Activated CD4-positive, alpha-beta T cell treated with anti-CD3 and anti-CD28 coated beads for 36 hours (primary cell): ENCODE data around the gene EPHB6. TPM values are rescaled to one million over a fixed set of nuclear protein-coding genes. Genes with fewer than 3 reads are reported as not detected.

Experiments
- ATAC-seq: fragments of 200-7000 bp; cut with Tn5 transposase; one replicate; pipeline ENCODE4 v1.10.0; 2021; ENCODE audit warnings: mild to moderate bottlenecking, moderate library complexity
- CTCF ChIA-PET: fragments of 350-600 bp; sonication (Branson Sonifier 250); formaldehyde crosslinking; loops from one replicate; lab custom pipeline; 2021; ENCODE audit warnings: antibody characterized with exemption; lab: Charles Lee
- POLR2A ChIA-PET: fragments of 350-600 bp; sonication (Branson Sonifier 250); formaldehyde crosslinking; loops from one replicate; lab custom pipeline; 2021; ENCODE audit warnings: antibody characterized with exemption, inconsistent platforms; lab: Charles Lee
- DNase-seq: peaks from one replicate; pipeline ENCODE4 v3.0.0-alpha.2; 2020
- H3K27ac Mint-ChIP-seq: one replicate; pipeline ENCODE4 v1.8.0; 2021; ENCODE audit warnings: mixed read lengths
- H3K27me3 Mint-ChIP-seq: one replicate; pipeline ENCODE4 v1.8.0; 2021; ENCODE audit warnings: mixed read lengths
- H3K36me3 Mint-ChIP-seq: one replicate; pipeline ENCODE4 v1.8.0; 2021; ENCODE audit warnings: low read depth, mixed read lengths
- H3K4me1 Mint-ChIP-seq: one replicate; pipeline ENCODE4 v1.8.0; 2021; ENCODE audit warnings: mixed read lengths
- H3K4me3 Mint-ChIP-seq: one replicate; pipeline ENCODE4 v1.8.0; 2021; ENCODE audit warnings: mild to moderate bottlenecking, moderate library complexity, mixed read lengths
- H3K9me3 Mint-ChIP-seq: one replicate; pipeline ENCODE4 v1.8.0; 2021; ENCODE audit warnings: low read depth, mixed read lengths
- intact Hi-C, 2 experiments: fragments of 100-400 bp; cut with DNase I in 1 of 2; cut with micrococcal nuclease in 1 of 2; formaldehyde crosslinking; loops; one replicate each; pipeline versions ENCODE4 v1.14.2 to v1.15.1; 2022 to 2024; cut with DNase I, micrococcal nuclease
- total RNA-seq, 2 experiments: library from RNA; stranded (reverse); gene quantifications; one replicate each; pipeline ENCODE4 v1.2.3, GENCODE V29; 2021

The EPHB6 gene
- total RNA-seq, 2 experiments from 2014 or later, result 14.7 to 15.1 TPM

DNA sequence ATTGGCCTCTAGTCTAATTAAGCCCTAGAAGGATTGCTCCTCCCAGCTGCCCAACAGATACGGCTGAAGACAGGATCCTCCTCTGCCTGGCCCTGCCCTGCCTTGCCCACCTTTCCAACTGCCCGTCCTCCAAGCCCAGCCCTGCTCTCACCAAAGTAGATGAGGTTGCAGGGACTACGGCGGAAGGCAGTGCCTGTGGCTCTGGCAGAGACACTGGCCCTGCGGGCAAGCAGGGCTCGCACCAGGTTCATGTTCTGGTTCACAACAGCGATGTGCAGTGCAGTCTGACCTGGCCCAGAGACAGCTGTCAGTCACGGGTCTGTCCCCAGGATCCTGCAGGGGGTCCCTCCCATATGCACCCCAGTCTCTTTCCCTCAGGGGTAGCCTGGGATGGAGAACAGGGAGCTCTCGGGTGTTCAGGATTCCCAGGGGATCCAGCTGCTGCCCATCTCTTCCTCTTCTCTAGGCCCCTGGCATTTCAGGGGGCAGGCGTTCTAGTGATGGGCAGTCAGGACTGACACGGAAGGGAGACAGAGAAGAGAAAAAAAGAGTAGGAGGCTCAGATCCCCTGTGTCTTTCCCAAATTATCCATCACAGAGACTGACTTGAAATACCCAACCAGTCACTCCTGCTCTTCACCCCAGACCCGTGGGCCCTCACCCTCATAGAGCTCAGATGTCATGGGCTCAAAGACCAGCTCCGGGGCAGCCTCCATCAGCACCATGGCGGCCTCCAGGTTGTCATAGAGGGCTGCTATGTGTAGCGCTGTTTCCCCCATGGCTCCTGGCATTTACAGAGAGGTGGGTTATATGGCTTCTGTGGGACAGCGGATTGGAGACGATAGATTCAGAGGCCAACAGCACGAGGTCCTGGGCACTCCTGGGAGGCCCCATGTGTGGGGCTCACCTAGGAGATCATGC, 22.4 kb downstream of the EPHB6 start:
- CTCF ChIA-PET, result interaction anchor here (0.5 to 0.7 kb wide), 3 partner anchors 16 to 520 kb away, joined by 3 read pairs; no protein-coding TSS in a partner anchor
- H3K27me3 Mint-ChIP-seq, result peaks cover 4% of the 10 kb centered on the region
- ATAC-seq (no peak), DNase-seq (no peak)
- no peaks in the 10 kb centered on the region for H3K36me3 Mint-ChIP-seq
- POLR2A ChIA-PET, result interaction anchor here (0.7 kb wide), 1 partner anchor 108 kb away, joined by 3 read pairs; no protein-coding TSS in a partner anchor
- no peak overlapping the region for H3K4me3 Mint-ChIP-seq
- H3K27ac Mint-ChIP-seq, result no peak overlapping the region
- H3K9me3 Mint-ChIP-seq, result no peaks in the 10 kb centered on the region
- H3K4me1 Mint-ChIP-seq, result no peaks in the 10 kb centered on the region
- intact Hi-C loops, result loop anchor here in 1 of 2 experiments (1.0 kb wide), 1 partner anchor 10 kb away; no protein-coding TSS in a partner anchor

DNA sequence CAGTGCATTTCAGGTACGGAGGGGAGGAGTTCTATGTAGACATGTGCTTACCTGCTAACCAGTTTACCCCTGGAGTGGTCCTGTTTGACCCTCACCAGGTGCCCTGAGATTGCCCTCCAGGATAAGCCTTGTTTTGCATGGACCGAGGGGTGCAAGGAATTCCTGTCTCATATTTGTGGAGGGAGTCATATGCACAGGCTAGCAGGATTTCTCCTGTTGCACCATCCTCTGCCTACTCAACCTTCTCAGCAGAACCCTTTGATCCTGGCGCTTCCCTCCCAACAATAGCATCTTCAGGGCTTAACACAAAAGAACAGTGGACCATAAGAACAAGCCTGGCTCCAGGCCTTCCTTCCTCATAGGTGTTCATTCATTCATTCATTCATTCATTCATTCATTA, 23.4 kb downstream of the EPHB6 start:
- Mint-ChIP-seq H3K27me3 (peaks cover 4% of the 10 kb centered on the region), H3K4me1 (no peaks in the 10 kb centered on the region), H3K27ac (no peak overlapping the region), H3K9me3 (no peaks in the 10 kb centered on the region), H3K4me3 (no peak overlapping the region), H3K36me3 (no peaks in the 10 kb centered on the region)
- ChIA-PET POLR2A (no interaction called here), CTCF (interaction anchor here (0.6 to 3.5 kb wide), 4 partner anchors 65 to 503 kb away, joined by 3 to 31 read pairs (median 4); no protein-coding TSS in a partner anchor)
- intact Hi-C loops, result no loop called here
- no peak for ATAC-seq
- no peak for DNase-seq

DNA sequence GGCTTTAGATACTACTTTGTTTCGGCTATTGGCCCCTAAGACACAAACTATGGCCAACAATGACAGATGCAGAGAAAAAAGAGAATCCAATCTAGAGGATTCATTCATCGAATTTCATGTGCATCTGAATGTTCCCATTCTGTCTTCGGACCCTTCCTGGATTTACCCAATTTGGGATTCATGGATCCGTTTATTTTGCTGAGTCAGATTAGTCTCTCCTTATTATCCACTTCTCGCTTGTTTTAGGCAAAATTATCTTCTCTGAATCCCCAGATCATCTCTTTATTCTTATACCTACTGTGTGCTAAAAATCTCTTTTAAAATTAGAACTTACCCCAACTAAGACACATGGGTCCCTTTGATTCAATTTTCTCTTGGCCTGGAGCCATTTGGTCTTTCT, 24.2 kb downstream of the EPHB6 start:
- Mint-ChIP-seq H3K27ac (no peak overlapping the region), H3K36me3 (no peaks in the 10 kb centered on the region), H3K4me1 (no peaks in the 10 kb centered on the region), H3K27me3 (peaks cover 4% of the 10 kb centered on the region), H3K4me3 (no peak overlapping the region), H3K9me3 (no peaks in the 10 kb centered on the region)
- ChIA-PET CTCF (interaction anchor here (0.6 to 3.5 kb wide), 11 partner anchors 10 to 504 kb away, joined by 3 to 31 read pairs (median 4); partner anchors contain the start of genes EPHB6 and LLCFC1), POLR2A (no interaction called here)
- DNase-seq, result no peak
- ATAC-seq, result no peak
- intact Hi-C loops, result no loop called here

DNA sequence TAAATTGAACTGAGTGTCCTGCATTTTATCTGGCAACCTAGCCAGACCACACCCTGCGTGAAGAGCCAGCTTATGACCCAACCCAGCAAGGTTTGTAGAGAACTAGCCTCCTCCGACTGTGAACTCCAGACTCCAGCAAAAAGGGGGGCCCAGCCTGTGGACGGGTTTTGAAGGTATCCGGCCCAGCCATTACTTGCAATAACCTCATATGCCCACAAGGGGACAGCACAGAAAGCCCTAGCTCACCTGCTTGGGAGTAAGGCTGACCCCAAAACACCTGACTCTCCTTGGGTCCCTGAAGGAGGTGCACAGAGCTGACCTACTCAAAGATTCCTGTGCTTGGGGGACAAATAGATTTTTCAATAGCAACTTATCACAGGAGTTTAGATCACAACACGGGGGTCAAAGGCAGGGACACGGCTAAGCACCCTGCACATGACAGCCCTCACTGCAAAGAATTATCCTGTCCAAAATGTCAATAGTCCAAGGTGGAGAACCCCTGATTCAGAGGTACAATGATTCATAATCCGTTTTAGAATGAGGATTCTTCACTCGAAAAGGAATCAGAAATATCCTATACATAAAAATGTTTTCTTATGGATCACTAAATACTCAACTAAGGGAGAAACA, 26.1 kb downstream of the EPHB6 start:
- no peaks in the 10 kb centered on the region for H3K36me3 Mint-ChIP-seq
- ChIA-PET CTCF (interaction anchor here (0.6 to 3.5 kb wide), 27 partner anchors 8 to 905 kb away, joined by 3 to 31 read pairs (median 4); partner anchors contain the start of gene EPHB6), POLR2A (no interaction called here)
- no peaks in the 10 kb centered on the region for H3K9me3 Mint-ChIP-seq
- DNase-seq (peak; percentile 67), ATAC-seq (peak; percentile 88)
- intact Hi-C loops, result loop anchor here (1.0 to 5.0 kb wide), 4 partner anchors 26 to 344 kb away; partner anchors contain the start of gene EPHB6 (in 1 of the 2)
- no peak overlapping the region for H3K4me3 Mint-ChIP-seq
- no peaks in the 10 kb centered on the region for H3K4me1 Mint-ChIP-seq
- no peak overlapping the region for H3K27ac Mint-ChIP-seq
- peaks cover 4% of the 10 kb centered on the region for H3K27me3 Mint-ChIP-seq

DNA sequence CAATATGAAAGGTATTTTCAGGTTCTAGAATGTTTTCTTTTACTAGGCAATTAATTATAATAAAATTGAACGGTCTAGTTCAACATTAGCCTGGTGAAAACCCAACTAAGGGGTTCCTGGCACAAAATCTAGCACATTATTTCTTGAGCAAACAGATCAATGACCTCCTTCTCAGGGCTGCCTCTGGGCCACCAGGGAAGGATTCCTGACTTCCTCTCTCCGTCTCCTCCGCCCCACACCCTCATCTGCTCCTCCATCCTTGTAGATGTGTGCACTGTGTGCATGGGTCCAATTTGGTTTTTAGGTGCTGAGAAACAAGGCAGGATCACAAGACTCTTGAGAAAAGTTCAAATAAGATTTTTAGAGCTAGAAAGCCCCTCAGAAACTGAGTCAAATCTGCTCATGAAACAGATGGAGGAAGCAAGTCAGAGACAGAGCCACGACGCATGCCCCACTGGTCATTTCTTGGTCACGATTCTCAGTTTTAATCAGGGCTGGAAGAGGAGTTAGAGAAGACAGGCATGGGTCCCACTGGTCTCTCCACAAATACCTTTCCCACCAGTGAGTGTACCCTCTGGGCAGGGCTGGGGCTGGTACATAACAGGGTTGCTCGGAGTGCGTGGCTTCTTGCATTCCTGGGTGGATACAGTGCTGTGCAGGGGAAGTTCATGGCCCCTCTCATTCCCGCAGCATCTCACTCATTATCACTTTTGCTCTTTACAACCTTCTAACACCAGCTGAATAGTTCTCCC, 26.9 kb downstream of the EPHB6 start:
- H3K36me3 Mint-ChIP-seq, result no peaks in the 10 kb centered on the region
- no peak for ATAC-seq
- peaks cover 4% of the 10 kb centered on the region for H3K27me3 Mint-ChIP-seq
- no peak overlapping the region for H3K4me3 Mint-ChIP-seq
- ChIA-PET CTCF (interaction anchor here (0.6 to 3.5 kb wide), 22 partner anchors 9 to 653 kb away, joined by 3 to 31 read pairs (median 3); no protein-coding TSS in a partner anchor), POLR2A (no interaction called here)
- DNase-seq, result no peak
- H3K4me1 Mint-ChIP-seq, result no peaks in the 10 kb centered on the region
- H3K27ac Mint-ChIP-seq, result no peak overlapping the region
- intact Hi-C loops, result loop anchor here (1.0 to 5.0 kb wide), 4 partner anchors 27 to 344 kb away; partner anchors contain the start of gene EPHB6 (in 1 of the 2)
- no peaks in the 10 kb centered on the region for H3K9me3 Mint-ChIP-seq

DNA sequence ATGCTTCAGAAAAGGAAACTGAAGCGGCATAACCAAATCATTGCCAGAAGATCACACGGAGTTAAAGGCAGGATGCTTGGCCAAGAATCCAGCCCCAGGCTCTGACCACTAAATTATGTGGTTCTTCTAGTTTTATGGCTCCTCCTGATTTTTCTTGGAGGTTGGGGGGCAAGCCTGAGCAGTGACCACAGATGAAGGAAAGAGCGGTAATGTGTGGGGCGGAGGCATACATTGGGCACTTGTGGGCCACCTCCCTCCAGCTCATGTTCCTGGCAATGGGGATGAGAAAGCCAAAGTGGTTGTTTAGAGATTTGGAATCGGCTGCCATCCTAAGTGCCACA, 27.4 kb downstream of the EPHB6 start:
- Mint-ChIP-seq H3K36me3 (no peaks in the 10 kb centered on the region), H3K27me3 (peaks cover 4% of the 10 kb centered on the region), H3K9me3 (no peaks in the 10 kb centered on the region), H3K4me1 (no peaks in the 10 kb centered on the region), H3K4me3 (no peak overlapping the region), H3K27ac (no peak overlapping the region)
- intact Hi-C loops, result loop anchor here in 1 of 2 experiments (5.0 kb wide), 1 partner anchor 345 kb away; no protein-coding TSS in a partner anchor
- no peak for ATAC-seq
- DNase-seq, result no peak
- POLR2A ChIA-PET, result no interaction called here
- CTCF ChIA-PET, result interaction anchor here (0.6 to 2.6 kb wide), 7 partner anchors 10 to 396 kb away, joined by 3 to 15 read pairs (median 4); no protein-coding TSS in a partner anchor

DNA sequence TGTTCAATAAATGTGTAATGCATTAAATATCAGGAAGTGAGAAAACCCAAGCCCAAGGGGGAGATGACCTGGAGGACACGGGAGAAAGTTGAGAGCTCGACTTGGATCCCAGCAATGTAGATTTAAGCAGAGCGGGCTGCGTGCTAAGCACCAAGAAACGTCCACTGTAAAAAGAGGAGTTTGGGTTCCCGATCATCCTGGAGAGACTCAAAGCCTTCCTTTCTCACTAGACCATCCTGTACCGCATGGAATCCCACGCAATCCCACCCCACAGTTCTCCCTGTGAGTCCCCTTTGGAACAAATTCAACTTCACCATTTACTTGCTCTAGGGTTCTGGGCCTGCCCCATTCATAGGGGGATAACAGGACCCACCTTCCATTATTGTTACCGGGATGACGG, 28.3 kb downstream of the EPHB6 start:
- DNase-seq (no peak), ATAC-seq (no peak)
- intact Hi-C loops, result loop anchor here in 1 of 2 experiments (5.0 kb wide), 1 partner anchor 346 kb away; no protein-coding TSS in a partner anchor
- Mint-ChIP-seq H3K4me1 (no peaks in the 10 kb centered on the region), H3K27me3 (peaks cover 4% of the 10 kb centered on the region), H3K4me3 (no peak overlapping the region), H3K27ac (no peak overlapping the region), H3K36me3 (no peaks in the 10 kb centered on the region), H3K9me3 (no peaks in the 10 kb centered on the region)
- POLR2A ChIA-PET, result no interaction called here
- CTCF ChIA-PET, result interaction anchor here (0.6 to 2.6 kb wide), 3 partner anchors 10 to 469 kb away, joined by 3 to 15 read pairs (median 4); no protein-coding TSS in a partner anchor

DNA sequence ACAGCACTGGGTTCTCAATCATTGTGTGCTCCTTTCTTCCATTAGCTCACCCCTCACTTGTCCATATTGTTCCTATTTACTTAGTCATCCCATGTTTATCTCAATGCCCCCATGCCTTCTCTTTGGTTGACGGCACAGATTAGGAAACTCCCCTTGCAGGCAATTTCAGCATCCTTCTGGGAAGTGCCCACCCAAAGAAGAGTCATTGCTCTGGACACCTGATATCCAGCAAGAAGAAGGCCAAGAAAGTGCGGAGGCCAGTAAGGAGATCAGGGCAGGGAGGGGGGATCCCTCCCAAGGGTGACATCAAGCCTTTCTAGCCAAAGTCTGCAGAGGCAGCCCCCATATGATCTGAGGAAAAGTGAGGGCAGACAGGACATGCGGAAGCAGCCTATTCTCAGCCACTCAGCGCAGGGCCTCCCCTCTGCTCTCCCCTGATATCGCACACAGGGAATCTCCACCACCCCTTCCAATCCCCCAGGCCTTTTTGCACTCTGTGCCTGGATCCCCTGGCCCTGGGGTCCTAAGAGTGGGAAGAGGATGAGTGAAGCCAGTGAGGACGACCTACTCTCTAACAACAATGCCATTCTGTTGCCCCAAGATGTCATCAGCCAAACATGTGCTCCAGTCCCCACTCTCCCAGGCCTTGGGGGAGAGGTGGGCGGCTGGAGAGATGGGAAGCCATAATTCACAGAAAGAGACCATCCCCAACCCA, 28.9 kb downstream of the EPHB6 start:
- CTCF ChIA-PET, result interaction anchor here (0.8 kb wide), 1 partner anchor 171 kb away, joined by 4 read pairs; no protein-coding TSS in a partner anchor
- Mint-ChIP-seq H3K4me3 (no peak overlapping the region), H3K4me1 (no peaks in the 10 kb centered on the region), H3K36me3 (no peaks in the 10 kb centered on the region), H3K27ac (no peak overlapping the region), H3K27me3 (peaks cover 4% of the 10 kb centered on the region), H3K9me3 (no peaks in the 10 kb centered on the region)
- ATAC-seq, result no peak
- POLR2A ChIA-PET, result no interaction called here
- no peak for DNase-seq
- intact Hi-C loops, result loop anchor here in 1 of 2 experiments (5.0 kb wide), 1 partner anchor 346 kb away; no protein-coding TSS in a partner anchor

DNA sequence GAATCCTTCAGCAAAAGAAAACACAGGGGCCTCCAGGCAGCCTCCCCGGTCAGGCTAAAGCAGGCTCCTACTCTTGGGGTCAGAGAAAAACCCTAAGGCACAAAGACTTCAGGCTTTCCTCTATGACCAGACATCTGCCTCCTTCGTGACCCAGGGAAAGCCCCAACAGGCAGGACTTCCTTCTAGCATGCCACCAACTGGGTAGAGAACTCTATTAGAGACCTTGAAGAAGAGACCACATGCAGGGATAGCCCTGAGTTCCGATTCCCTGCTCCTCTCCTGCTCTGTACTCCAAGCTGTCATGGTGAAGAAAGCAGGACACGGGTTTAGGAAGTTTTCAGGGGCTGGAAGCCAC, 29.4 kb downstream of the EPHB6 start:
- H3K27ac Mint-ChIP-seq, result no peak overlapping the region
- no peaks in the 10 kb centered on the region for H3K36me3 Mint-ChIP-seq
- POLR2A ChIA-PET, result no interaction called here
- CTCF ChIA-PET, result no interaction called here
- H3K4me3 Mint-ChIP-seq, result no peak overlapping the region
- no peaks in the 10 kb centered on the region for H3K4me1 Mint-ChIP-seq
- DNase-seq (no peak), ATAC-seq (no peak)
- intact Hi-C loops, result loop anchor here in 1 of 2 experiments (5.0 kb wide), 1 partner anchor 347 kb away; no protein-coding TSS in a partner anchor
- peaks cover 4% of the 10 kb centered on the region for H3K27me3 Mint-ChIP-seq
- H3K9me3 Mint-ChIP-seq, result no peaks in the 10 kb centered on the region
